ENCODE data around the gene HOXB13.

DNA sequence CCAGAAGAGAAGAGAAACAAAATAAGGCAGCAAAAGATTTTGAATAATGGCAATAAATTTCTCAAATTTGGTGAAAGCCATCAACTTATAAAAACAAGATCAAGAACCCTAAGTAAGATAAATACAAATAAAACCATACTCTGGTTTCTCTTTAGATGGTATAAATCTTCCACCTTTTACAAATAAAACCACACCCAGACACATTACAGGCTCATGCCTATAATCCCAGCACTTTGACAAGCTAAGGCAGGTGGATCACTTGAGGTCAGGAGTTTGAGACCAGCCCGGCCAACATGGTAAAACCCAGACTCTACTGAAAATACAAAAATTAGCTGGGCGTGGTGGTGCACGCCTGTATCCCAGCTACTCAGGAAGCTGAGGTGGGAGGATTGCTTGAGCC, 44.7 kb upstream of the HOXB13 start:
- TF ChIP-seq, protein P1, sequence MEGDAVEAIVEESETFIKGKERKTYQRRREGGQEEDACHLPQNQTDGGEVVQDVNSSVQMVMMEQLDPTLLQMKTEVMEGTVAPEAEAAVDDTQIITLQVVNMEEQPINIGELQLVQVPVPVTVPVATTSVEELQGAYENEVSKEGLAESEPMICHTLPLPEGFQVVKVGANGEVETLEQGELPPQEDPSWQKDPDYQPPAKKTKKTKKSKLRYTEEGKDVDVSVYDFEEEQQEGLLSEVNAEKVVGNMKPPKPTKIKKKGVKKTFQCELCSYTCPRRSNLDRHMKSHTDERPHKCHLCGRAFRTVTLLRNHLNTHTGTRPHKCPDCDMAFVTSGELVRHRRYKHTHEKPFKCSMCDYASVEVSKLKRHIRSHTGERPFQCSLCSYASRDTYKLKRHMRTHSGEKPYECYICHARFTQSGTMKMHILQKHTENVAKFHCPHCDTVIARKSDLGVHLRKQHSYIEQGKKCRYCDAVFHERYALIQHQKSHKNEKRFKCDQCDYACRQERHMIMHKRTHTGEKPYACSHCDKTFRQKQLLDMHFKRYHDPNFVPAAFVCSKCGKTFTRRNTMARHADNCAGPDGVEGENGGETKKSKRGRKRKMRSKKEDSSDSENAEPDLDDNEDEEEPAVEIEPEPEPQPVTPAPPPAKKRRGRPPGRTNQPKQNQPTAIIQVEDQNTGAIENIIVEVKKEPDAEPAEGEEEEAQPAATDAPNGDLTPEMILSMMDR (IDR thresholded peaks at IDR 0.05): no peak
- no peak for TF ChIP-seq POLR2A (IDR thresholded peaks at IDR 0.05)
